Smooth muscle cell of trachea (primary cell): ENCODE results near the gene VPS13A. TPM values are rescaled to one million over a fixed set of nuclear protein-coding genes. Genes with fewer than 3 reads are reported as not detected.

Experiments
- total RNA-seq: library from RNA; depleted of rRNA; stranded (reverse); fragments of >200 nt; gene quantifications from 2 replicates; pipeline ENCODE4 v1.2.1, GENCODE V29; 2014

Gene VPS13A
- 34.1 and 50.9 TPM in 2 replicates for total RNA-seq

GRCh38 chr9:77177143-77177893 lies at the start of gene VPS13A:
TSS of gene VPS13A (plus strand) at chr9:77177534. CDS start at chr9:77177705, 171 bp downstream.

Other genes starting within 250 kb of the VPS13A start
- not detected in 2 replicates for gene FOXB2, start 157.9 kb upstream of the VPS13A start, total RNA-seq